SK-N-SH (cell line): ENCODE results near the gene SELENOP. TPM values are rescaled to one million over a fixed set of nuclear protein-coding genes. Genes with fewer than 3 reads are reported as not detected.

ENCODE experiments used
- CTCF ChIA-PET: fragments of 300-600, 350-600 bp; formaldehyde crosslinking; extraction: SDS; loops from one replicate; lab custom pipeline; 2021; lab: Yijun Ruan, JAX
- POLR2A ChIA-PET: fragments of 350-600 bp; sonication (Branson Sonifier 250); formaldehyde crosslinking; extraction: SDS; loops from one replicate; lab custom pipeline; 2020; ENCODE audit warnings: antibody characterized with exemption, inconsistent platforms; lab: Yijun Ruan, JAX
- DNase-seq: peaks from one replicate; pipeline ENCODE4 v3.0.0; 2012
- H2AFZ ChIP-seq: fragments of 200-600 bp; sonication (generic); 2 replicates; pipeline ENCODE4 v1.8.1; 2016; ENCODE audit warnings: antibody characterized with exemption, mild to moderate bottlenecking, low read depth
- H3F3A ChIP-seq: fragments of 200-600 bp; sonication (generic); replicated peaks from 2 replicates; pipeline ENCODE3; 2016; ENCODE audit warnings: antibody characterized with exemption, mild to moderate bottlenecking; ENCODE audit not compliant: insufficient read depth
- H3K27ac ChIP-seq, 2 experiments: fragments of 200-500 bp in 1 of 2; fragments of 200-600 bp in 1 of 2; sonication (Bioruptor generic) in 1 of 2; sonication (generic), shearing (Covaris generic) in 1 of 2; 2 replicates each; pipeline versions ENCODE4 v1.5.1 to v1.6.1; 2014 to 2016; ENCODE audit warnings: low read depth in 2 of 2, inconsistent platforms in 1 of 2, low read length in 1 of 2, mild to moderate bottlenecking in 1 of 2, mixed read lengths in 1 of 2
- H3K27me3 ChIP-seq: fragments of 200-600 bp; sonication (generic), shearing (Covaris generic); 2 replicates; pipeline ENCODE4 v1.6.1; 2016; ENCODE audit warnings: mixed run types; ENCODE audit not compliant: insufficient read depth
- H3K36me3 ChIP-seq, 2 experiments: fragments of 200-500 bp in 1 of 2; fragments of 200-600 bp in 1 of 2; sonication (Bioruptor generic) in 1 of 2; sonication (generic) in 1 of 2; replicated peaks in 1 of 2; 2 replicates each; pipeline versions ENCODE3 to v1.5.1; 2014 to 2016; ENCODE audit warnings: low read length in 1 of 2, mild to moderate bottlenecking in 1 of 2; ENCODE audit not compliant: insufficient read depth in 2 of 2, control insufficient read depth in 1 of 2
- H3K4me1 ChIP-seq, 2 experiments: fragments of 200-500 bp in 1 of 2; fragments of 200-600 bp in 1 of 2; sonication (Bioruptor generic) in 1 of 2; sonication (generic), shearing (Covaris generic) in 1 of 2; 2 replicates each; pipeline versions ENCODE4 v1.5.1 to v1.6.1; 2014 to 2016; ENCODE audit warnings: low read depth in 1 of 2, low read length in 1 of 2, mixed run types in 1 of 2; ENCODE audit not compliant: insufficient read depth in 2 of 2, control insufficient read depth in 1 of 2
- H3K4me2 ChIP-seq: fragments of 200-600 bp; sonication (generic), shearing (Covaris generic); 2 replicates; pipeline ENCODE4 v1.6.1; 2017; ENCODE audit warnings: mixed run types
- H3K4me3 ChIP-seq, 2 experiments: fragments of 200-500 bp in 1 of 2; fragments of 200-600 bp in 1 of 2; sonication (Bioruptor generic) in 1 of 2; sonication (generic), shearing (Covaris generic) in 1 of 2; 2 replicates each; pipeline versions ENCODE4 v1.5.1 to v1.8.1; 2014 to 2016; ENCODE audit warnings: low read depth in 2 of 2, inconsistent platforms in 1 of 2, low read length in 1 of 2, mild to moderate bottlenecking in 1 of 2, mixed read lengths in 1 of 2, moderate library complexity in 1 of 2
- H3K79me2 ChIP-seq: fragments of 200-600 bp; sonication (generic); 2 replicates; pipeline ENCODE4 v1.8.1; 2017; ENCODE audit warnings: mild to moderate bottlenecking; ENCODE audit not compliant: insufficient read depth
- H3K9ac ChIP-seq: fragments of 200-600 bp; sonication (generic); 2 replicates; pipeline ENCODE4 v1.6.1; 2017; ENCODE audit warnings: mixed run types
- H3K9me2 ChIP-seq: fragments of 200-600 bp; sonication (generic); 2 replicates; pipeline ENCODE4 v1.6.1; 2017; ENCODE audit warnings: mixed run types
- H3K9me3 ChIP-seq: fragments of 200-600 bp; sonication (generic); 2 replicates; pipeline ENCODE4 v1.6.1; 2017; ENCODE audit warnings: mixed run types, mild to moderate bottlenecking, moderate library complexity
- H4K20me1 ChIP-seq: fragments of 200-600 bp; sonication (generic); 2 replicates; pipeline ENCODE4 v1.6.1; 2017; ENCODE audit warnings: mild to moderate bottlenecking, mixed run types; ENCODE audit not compliant: insufficient read depth
- EP300 ChIP-seq, 2 experiments: IDR thresholded peaks; 2 replicates each; pipeline versions ENCODE4 v1.4.0 to v1.6.1; 2012; ENCODE audit warnings: borderline replicate concordance in 1 of 2, low read depth in 1 of 2, low read length in 1 of 2
- EZH2phosphoT487 ChIP-seq: fragments of 200-600 bp; sonication (generic); IDR thresholded peaks from 2 replicates; pipeline ENCODE4 v1.6.1; 2017; ENCODE audit warnings: low read depth, mixed run types, mild to moderate bottlenecking, antibody characterized with exemption, moderate library complexity, borderline replicate concordance
- FOXJ3 ChIP-seq: sonication (generic); formaldehyde crosslinking; IDR thresholded peaks from 2 replicates; pipeline ENCODE4 v1.5.1; 2020; ENCODE audit warnings: mild to moderate bottlenecking, missing genetic modification reagents
- FOXM1 ChIP-seq: IDR thresholded peaks from 2 replicates; pipeline ENCODE4 v1.4.0; 2012; ENCODE audit warnings: low read depth, mild to moderate bottlenecking
- GATA2 ChIP-seq: sonication (generic); formaldehyde crosslinking; IDR thresholded peaks from 2 replicates; pipeline ENCODE4 v1.5.0; 2020; ENCODE audit warnings: mild to moderate bottlenecking, missing genetic modification reagents
- NFIC ChIP-seq: IDR thresholded peaks from 2 replicates; pipeline ENCODE4 v1.4.0; 2012; ENCODE audit warnings: borderline replicate concordance
- NRF1 ChIP-seq: IDR thresholded peaks from 2 replicates; pipeline ENCODE4 v1.6.1; 2012; ENCODE audit warnings: low read depth, mild to moderate bottlenecking, low read length
- PBX3 ChIP-seq: IDR thresholded peaks from 2 replicates; pipeline ENCODE4; 2012
- POLR2AphosphoS5 ChIP-seq: IDR thresholded peaks from 2 replicates; pipeline ENCODE4 v1.6.1; 2012; ENCODE audit warnings: low read depth, low read length
- RAD21 ChIP-seq: IDR thresholded peaks from 2 replicates; pipeline ENCODE4 v1.6.1; 2012; ENCODE audit warnings: mild to moderate bottlenecking, low read length
- REST ChIP-seq: IDR thresholded peaks from 2 replicates; pipeline ENCODE4 v1.6.1; 2012; ENCODE audit warnings: mild to moderate bottlenecking, low read depth, low read length, moderate library complexity
- RXRA ChIP-seq: IDR thresholded peaks from 2 replicates; pipeline ENCODE4 v1.4.0; 2012; ENCODE audit warnings: low read depth, mild to moderate bottlenecking, borderline replicate concordance
- TAF1 ChIP-seq: IDR thresholded peaks from 2 replicates; pipeline ENCODE4 v1.6.1; 2012; ENCODE audit warnings: low read depth, mild to moderate bottlenecking, low read length, moderate library complexity, borderline replicate concordance
- TEAD4 ChIP-seq: IDR thresholded peaks from 2 replicates; pipeline ENCODE4 v1.4.0; 2012; ENCODE audit warnings: mild to moderate bottlenecking, borderline replicate concordance; ENCODE audit not compliant: insufficient read depth
- USF1 ChIP-seq: IDR thresholded peaks from 2 replicates; pipeline ENCODE4 v1.4.0; 2012; ENCODE audit warnings: low read depth, borderline replicate concordance
- YY1 ChIP-seq: IDR thresholded peaks from 2 replicates; pipeline ENCODE4 v1.4.0; 2012; ENCODE audit warnings: low read depth, mild to moderate bottlenecking
- WGBS: methylation state at CpG from one replicate; pipeline ENCODE4 v1.1.6; 2017; ENCODE audit warnings: low lambda C conversion rate; 5-methylcytosine and 5-hydroxymethylcytosine counted together
- polyA plus RNA-seq, 3 experiments: library from polyadenylated mRNA; depleted of rRNA; stranded (reverse); fragments of >200 nt; gene quantifications; 2 replicates each; pipeline ENCODE4 v1.2.3, GENCODE V29; 2012

SELENOP gene
- polyA plus RNA-seq, 1 of the 3 experiments (the other 2 are of a cell fraction) = 0.08 TPM

- Histone ChIP-seq H3K27ac (no peak overlapping the region), H3K79me2 (no peaks in the 10 kb centered on the region), H3K9me2 (no peaks in the 10 kb centered on the region), H3K9me3 (no peaks in the 10 kb centered on the region), H3K4me1 (no peaks in the 10 kb centered on the region), H3K27me3 (no peaks in the 10 kb centered on the region), H3F3A (no peaks in the 10 kb centered on the region), H2AFZ (no peak overlapping the region), H3K9ac (no peak overlapping the region), H3K4me2 (no peak overlapping the region), H4K20me1 (no peaks in the 10 kb centered on the region), H3K4me3 (no peak overlapping the region), H3K36me3 (no peaks in the 10 kb centered on the region)
- TF ChIP-seq EP300 (IDR thresholded peaks at IDR 0.05; ENCODE audit: borderline replicate concordance in 1 of 2, low read depth in 1 of 2, low read length in 1 of 2) (no peak), RXRA (no peak), POLR2AphosphoS5 (no peak), TEAD4 (no peak), YY1 (no peak), USF1 (no peak), FOXM1 (no peak), PBX3 (no peak), TAF1 (no peak), GATA2 (no peak), REST (no peak), EZH2phosphoT487 (no peak), NFIC (no peak), FOXJ3 (CRISPR knock-in tag) (no peak), RAD21 (no peak), NRF1 (no peak)
- no peak for DNase-seq
- CTCF ChIA-PET = no interaction called here
- WGBS = 56% methylated on average over 2 of the region's 2 CpGs
- POLR2A ChIA-PET = no interaction called here
Measured at GRCh38 chr5:42807722-42808447, 3.8 kb downstream of the SELENOP start.
